M059J (cell line): ENCODE data around the gene PLEKHA6. TPM values are rescaled to one million over a fixed set of nuclear protein-coding genes. Genes with fewer than 3 reads are reported as not detected.

ENCODE experiments used
- DNase-seq: peaks from one replicate; pipeline ENCODE4 v3.0.0-alpha.2; 2012; ENCODE audit warnings: low read depth
- total RNA-seq: library from RNA; depleted of rRNA; stranded (reverse); fragments of >200 nt; shearing (Covaris generic); gene quantifications from 2 replicates; pipeline ENCODE4 v1.2.3, GENCODE V29; 2014

The PLEKHA6 gene
- total RNA-seq, 1 experiment from 2014 or later, result 4.9 TPM

- DNase-seq, result no peak
Observed at GRCh38 chr1:204355913-204356312, 3.8 kb downstream of the PLEKHA6 start.

GRCh38 chr1:204354579-204354978, 5.2 kb downstream of the PLEKHA6 start:
- no peak for DNase-seq

GRCh38 chr1:204353213-204353910, 6.4 kb downstream of the PLEKHA6 start:
- no peak for DNase-seq

GRCh38 chr1:204350857-204351573, 8.7 kb downstream of the PLEKHA6 start:
- DNase-seq, result peak; percentile 85

- DNase-seq, result no peak
Observed at GRCh38 chr1:204350312-204350711, 9.4 kb downstream of the PLEKHA6 start.

- DNase-seq, result no peak
Observed at GRCh38 chr1:204349602-204350001, 10.1 kb downstream of the PLEKHA6 start.

GRCh38 chr1:204348722-204349121, 11.0 kb downstream of the PLEKHA6 start:
- DNase-seq, result peak; percentile 57

GRCh38 chr1:204348242-204348641, 11.5 kb downstream of the PLEKHA6 start:
- no peak for DNase-seq

GRCh38 chr1:204345941-204346645, 13.6 kb downstream of the PLEKHA6 start:
- DNase-seq, result no peak

- peak; percentile 31 for DNase-seq
Observed at GRCh38 chr1:204345438-204345841, 14.3 kb downstream of the PLEKHA6 start.

GRCh38 chr1:204344665-204345355, 14.9 kb downstream of the PLEKHA6 start:
- DNase-seq, result no peak

GRCh38 chr1:204343802-204344201, 15.9 kb downstream of the PLEKHA6 start:
- DNase-seq, result no peak

GRCh38 chr1:204343247-204343646, 16.5 kb downstream of the PLEKHA6 start:
- no peak for DNase-seq

GRCh38 chr1:204342310-204342709, 17.4 kb downstream of the PLEKHA6 start:
- DNase-seq, result no peak

- peak; percentile 64 for DNase-seq
Observed at GRCh38 chr1:204341380-204341779, 18.3 kb downstream of the PLEKHA6 start.

- no peak for DNase-seq
Observed at GRCh38 chr1:204340081-204340889, 19.4 kb downstream of the PLEKHA6 start.

GRCh38 chr1:204339541-204339940, 20.2 kb downstream of the PLEKHA6 start:
- DNase-seq, result no peak

GRCh38 chr1:204338997-204339396, 20.7 kb downstream of the PLEKHA6 start:
- no peak for DNase-seq

GRCh38 chr1:204338360-204338759, 21.4 kb downstream of the PLEKHA6 start:
- no peak for DNase-seq

GRCh38 chr1:204337583-204337982, 22.1 kb downstream of the PLEKHA6 start:
- no peak for DNase-seq

GRCh38 chr1:204337036-204337429, 22.7 kb downstream of the PLEKHA6 start:
- DNase-seq, result no peak
